Keratinocyte (primary cell): ENCODE measurements around the gene STK32B.

Source experiments
- CTCF ChIP-seq, 3 experiments: IDR thresholded peaks in 1 of 3; conservative IDR thresholded peaks in 1 of 3; optimal IDR thresholded peaks in 1 of 3; 2 replicates in 2 of 3; 3 replicates in 1 of 3; pipeline versions ENCODE3 to v1.5.1; 2011; ENCODE audit warnings: low read length in 3 of 3, mild to moderate bottlenecking in 3 of 3, moderate library complexity in 2 of 3, control low read depth in 1 of 3, inconsistent platforms in 1 of 3; ENCODE audit not compliant: insufficient read depth in 2 of 3; ENCODE audit errors: extremely low read depth in 1 of 3
- EZH2 ChIP-seq: IDR thresholded peaks from one replicate; pipeline ENCODE4 v1.6.1; 2012; ENCODE audit warnings: inconsistent platforms, mild to moderate bottlenecking, low read length, moderate library complexity

GRCh38 chr4:5143940-5144339, 92.7 kb downstream of the STK32B start:
- TF ChIP-seq CTCF (optimal IDR thresholded peaks at IDR 0.05 in 1 of 3, IDR thresholded peaks at IDR 0.05 in 1 of 3, conservative IDR thresholded peaks at IDR 0.05 in 1 of 3; ENCODE audit: extremely low read depth in 1 of 3, insufficient read depth in 2 of 3, low read length in 3 of 3) = no peak
- TF ChIP-seq EZH2 = no peak
